ENCODE measurements around the gene RAVER2. TPM values are rescaled to one million over a fixed set of nuclear protein-coding genes. Genes with fewer than 3 reads are reported as not detected.

Gene RAVER2
- total and polyA plus RNA-seq, 2 of the 13 experiments (the other 11 are each of a cell fraction or from before 2014, with no cell fraction given): 11.4 to 15.4 TPM

- Histone ChIP-seq H3K36me3 (replicated peaks in 1 of 2; ENCODE audit: control insufficient read depth in 1 of 2, insufficient read depth in 2 of 2, low read length in 2 of 2) (peaks cover 7 to 59% of the 10 kb centered on the region in 2 experiments), H3K4me1 (ENCODE audit: insufficient read depth, low read length) (0 out of 2 replicates have a peak, but pooled peaks cover 4% of the 10 kb centered on the region), H4K20me1 (ENCODE audit: insufficient read depth, low read length) (no peaks in the 10 kb centered on the region), H3K27ac (ENCODE audit: extremely low read length, insufficient read depth, low read length) (no peak overlapping the region), H3K4me2 (ENCODE audit: low read depth, low read length) (no peak overlapping the region), H3K9ac (ENCODE audit: insufficient read depth, low read depth, low read length) (no peak overlapping the region), H2AFZ (ENCODE audit: low read length) (no peak overlapping the region), H3K9me3 (ENCODE audit: low read length) (no peaks in the 10 kb centered on the region), H3K4me3 (replicated peaks in 1 of 3; ENCODE audit: insufficient read depth in 1 of 3, low read depth in 2 of 3, low read length in 3 of 3) (no peak overlapping the region), H3K79me2 (ENCODE audit: insufficient read depth, low read length) (no peaks in the 10 kb centered on the region), H3K27me3 (ENCODE audit: control insufficient read depth in 1 of 2, insufficient read depth in 2 of 2, low read length in 2 of 2) (no peaks in the 10 kb centered on the region)
- 97% methylated on average over 6 of the region's 6 CpGs for WGBS (ENCODE audit: low lambda C conversion rate)
- DNase-seq (ENCODE audit: low spot score) (no peak), FAIRE-seq (no peak), ATAC-seq (no peak)
- intact Hi-C loops (cut with micrococcal nuclease; ENCODE audit: unreplicated experiment): no loop called here
- ChIA-PET POLR2A (no interaction called here), CTCF (ENCODE audit: low intra/inter-chr PET ratio, low total read pairs) (no interaction called here)
- no TSS peak for BruUV-seq (replicated peaks)
- no peak for TF ChIP-seq ZNF75D (CRISPR knock-in tag; IDR thresholded peaks at IDR 0.05; ENCODE audit: borderline replicate concordance)
- no peak for TF ChIP-seq THAP9 (CRISPR knock-in tag; IDR thresholded peaks at IDR 0.05; ENCODE audit: borderline replicate concordance)
- no peak for TF ChIP-seq ZKSCAN8 (CRISPR knock-in tag; IDR thresholded peaks at IDR 0.05; ENCODE audit: borderline replicate concordance)
- TF ChIP-seq E2F1 (CRISPR knock-in tag; IDR thresholded peaks at IDR 0.05): no peak
- no peak for TF ChIP-seq NRL (CRISPR knock-in tag; IDR thresholded peaks at IDR 0.05; ENCODE audit: borderline replicate concordance)
- TF ChIP-seq ZNF557 (CRISPR knock-in tag; IDR thresholded peaks at IDR 0.05): no peak
- no peak for TF ChIP-seq ATAD3A (CRISPR knock-in tag; IDR thresholded peaks at IDR 0.05)
- in situ Hi-C loops (cut with HindIII; ENCODE audit: extremely low pct_ligation_motif_present, low pct_unique_long_range_greater_than_20kb): no loop called here
Measured at GRCh38 chr1:64865105-64865757, 120.4 kb downstream of the RAVER2 start.
